ENCODE measurements around the gene INAFM2.

INAFM2 gene

DNA sequence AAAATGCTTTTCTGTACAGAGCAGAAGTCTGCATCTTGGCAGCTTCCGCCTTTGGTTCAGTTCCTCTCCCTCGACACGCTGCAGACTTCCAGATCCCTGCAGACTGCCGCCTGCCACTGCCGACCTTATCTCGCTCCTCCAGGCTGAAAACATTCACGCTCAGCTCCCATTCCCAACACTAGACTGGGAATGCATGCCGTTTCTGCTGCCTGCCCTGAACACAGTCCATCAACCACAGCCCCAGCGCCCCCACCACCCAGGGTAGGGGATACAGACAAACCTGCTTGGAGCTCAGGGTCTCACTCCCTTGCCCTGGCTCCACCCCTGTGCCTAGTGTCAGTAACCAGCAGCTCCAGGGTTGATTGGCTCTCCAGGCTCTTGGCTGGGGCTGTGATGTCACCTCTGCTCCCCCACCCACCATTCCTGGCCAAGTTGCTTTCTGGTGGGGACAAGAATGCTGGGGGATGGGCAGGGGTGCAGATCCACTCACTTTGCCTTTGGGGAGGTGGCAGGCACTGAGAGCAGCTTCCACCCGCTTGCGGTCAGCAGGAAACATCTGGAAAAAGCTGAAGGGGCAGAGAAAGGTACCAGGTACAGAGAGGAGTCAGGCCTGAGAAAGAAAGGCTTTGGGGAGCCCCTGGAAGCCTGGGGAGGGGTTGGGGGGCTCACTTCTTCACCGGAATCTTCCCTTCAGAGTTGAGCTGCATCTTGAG lies 21.9 kb upstream of the INAFM2 start:
- no peak for DNase-seq (ENCODE audit: extremely low read depth, low read depth)
- TF ChIP-seq, protein P1, sequence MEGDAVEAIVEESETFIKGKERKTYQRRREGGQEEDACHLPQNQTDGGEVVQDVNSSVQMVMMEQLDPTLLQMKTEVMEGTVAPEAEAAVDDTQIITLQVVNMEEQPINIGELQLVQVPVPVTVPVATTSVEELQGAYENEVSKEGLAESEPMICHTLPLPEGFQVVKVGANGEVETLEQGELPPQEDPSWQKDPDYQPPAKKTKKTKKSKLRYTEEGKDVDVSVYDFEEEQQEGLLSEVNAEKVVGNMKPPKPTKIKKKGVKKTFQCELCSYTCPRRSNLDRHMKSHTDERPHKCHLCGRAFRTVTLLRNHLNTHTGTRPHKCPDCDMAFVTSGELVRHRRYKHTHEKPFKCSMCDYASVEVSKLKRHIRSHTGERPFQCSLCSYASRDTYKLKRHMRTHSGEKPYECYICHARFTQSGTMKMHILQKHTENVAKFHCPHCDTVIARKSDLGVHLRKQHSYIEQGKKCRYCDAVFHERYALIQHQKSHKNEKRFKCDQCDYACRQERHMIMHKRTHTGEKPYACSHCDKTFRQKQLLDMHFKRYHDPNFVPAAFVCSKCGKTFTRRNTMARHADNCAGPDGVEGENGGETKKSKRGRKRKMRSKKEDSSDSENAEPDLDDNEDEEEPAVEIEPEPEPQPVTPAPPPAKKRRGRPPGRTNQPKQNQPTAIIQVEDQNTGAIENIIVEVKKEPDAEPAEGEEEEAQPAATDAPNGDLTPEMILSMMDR (IDR thresholded peaks at IDR 0.05; ENCODE audit: low read depth, low read length) = no peak

DNA sequence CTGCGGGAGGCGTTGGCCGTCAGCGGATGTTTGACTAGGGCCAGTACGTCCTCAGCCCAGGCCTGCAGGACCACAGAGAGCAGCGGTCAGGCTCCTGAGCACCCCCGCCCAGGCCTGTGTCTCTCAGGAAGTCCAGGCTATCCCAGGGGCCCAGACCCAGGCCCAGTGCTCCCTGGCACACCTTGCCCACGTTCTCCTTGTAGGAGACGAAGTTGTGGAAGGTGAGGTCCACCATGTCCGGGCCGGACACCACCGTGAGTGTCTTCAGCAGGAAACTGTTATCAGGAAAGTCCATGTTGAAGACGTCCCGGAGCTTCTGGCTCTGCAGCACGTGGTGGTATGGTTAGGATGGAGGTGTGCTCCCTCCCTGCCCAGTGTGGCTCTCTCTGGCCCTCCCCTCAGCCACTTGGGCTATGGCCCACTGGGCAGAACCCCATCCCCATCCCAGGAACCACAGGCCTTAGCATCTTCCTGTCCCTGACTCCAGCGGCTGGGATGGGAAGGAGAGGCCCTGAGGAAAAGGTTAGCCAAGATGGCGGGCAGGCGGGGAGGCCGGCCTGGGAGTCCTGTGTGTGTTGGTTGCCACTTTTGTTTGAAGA lies 21.1 kb upstream of the INAFM2 start:
- no peak for DNase-seq (ENCODE audit: extremely low read depth, low read depth)
- TF ChIP-seq, protein P1 (IDR thresholded peaks at IDR 0.05; ENCODE audit: low read depth, low read length) = no peak

DNA sequence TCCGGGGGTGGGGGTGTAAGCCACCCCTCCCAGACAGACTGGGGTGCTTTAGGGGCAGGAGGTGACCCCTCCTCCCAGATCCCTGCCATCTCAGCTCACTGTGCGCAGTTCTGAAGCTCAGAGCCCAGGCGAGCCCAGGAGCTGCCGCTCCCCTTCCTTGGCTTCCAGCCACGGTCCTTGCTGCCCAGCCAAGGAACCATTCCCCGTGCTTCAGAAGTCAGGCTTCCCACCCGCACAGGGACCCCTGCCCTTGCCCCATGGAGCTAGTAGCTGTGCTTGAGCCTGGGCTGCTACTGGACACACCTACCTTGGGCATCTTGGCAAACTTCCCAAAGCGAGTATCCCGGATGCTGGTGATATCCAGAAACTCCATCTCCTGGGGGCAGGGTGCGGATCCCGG lies 20.5 kb upstream of the INAFM2 start:
- TF ChIP-seq, protein P1 (IDR thresholded peaks at IDR 0.05; ENCODE audit: low read depth, low read length) = no peak
- DNase-seq (ENCODE audit: extremely low read depth, low read depth) = no peak

DNA sequence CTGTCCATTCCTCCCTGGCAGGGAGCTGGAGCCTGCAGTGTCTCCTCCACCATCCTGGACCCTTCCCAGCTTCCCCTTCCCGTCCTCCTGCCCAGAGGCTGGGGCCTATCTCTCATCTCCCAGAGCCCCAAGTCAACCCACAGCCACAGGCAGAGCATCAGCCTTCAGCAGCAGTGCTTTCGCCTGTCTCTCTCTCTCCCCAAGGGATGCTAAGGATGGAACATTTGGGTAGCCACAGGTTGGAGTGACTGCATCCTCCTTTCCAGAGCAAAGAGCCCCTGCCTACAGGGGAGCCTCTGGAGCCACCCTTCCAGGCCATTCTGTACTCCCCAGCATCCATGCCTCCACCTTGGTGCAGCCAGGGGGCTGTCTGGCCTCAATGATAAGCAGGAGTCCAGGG lies 19.9 kb upstream of the INAFM2 start:
- DNase-seq (ENCODE audit: extremely low read depth, low read depth) = no peak
- TF ChIP-seq, protein P1 (IDR thresholded peaks at IDR 0.05; ENCODE audit: low read depth, low read length) = no peak

DNA sequence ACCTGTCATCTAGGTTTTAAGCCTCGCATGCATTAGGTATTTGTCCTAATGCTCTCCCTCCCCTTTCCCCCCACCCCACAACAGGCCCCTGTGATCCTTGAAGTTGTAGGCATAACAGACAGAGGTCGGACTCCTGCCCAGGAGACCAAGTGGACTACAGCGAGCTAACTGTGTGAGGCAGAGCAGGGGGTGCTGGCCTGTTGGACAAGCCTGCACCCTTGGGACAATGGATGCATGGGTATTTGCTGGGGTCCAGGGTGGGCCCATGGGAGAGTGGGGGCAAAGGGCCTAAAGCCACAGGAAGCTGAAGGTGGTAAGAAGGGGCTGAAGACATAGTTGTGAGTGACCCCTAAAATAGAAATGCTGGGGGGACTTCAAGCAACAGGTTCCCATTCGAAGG lies 18.2 kb upstream of the INAFM2 start:
- DNase-seq (ENCODE audit: extremely low read depth, low read depth) = no peak
- TF ChIP-seq, protein P1 (IDR thresholded peaks at IDR 0.05; ENCODE audit: low read depth, low read length) = no peak

DNA sequence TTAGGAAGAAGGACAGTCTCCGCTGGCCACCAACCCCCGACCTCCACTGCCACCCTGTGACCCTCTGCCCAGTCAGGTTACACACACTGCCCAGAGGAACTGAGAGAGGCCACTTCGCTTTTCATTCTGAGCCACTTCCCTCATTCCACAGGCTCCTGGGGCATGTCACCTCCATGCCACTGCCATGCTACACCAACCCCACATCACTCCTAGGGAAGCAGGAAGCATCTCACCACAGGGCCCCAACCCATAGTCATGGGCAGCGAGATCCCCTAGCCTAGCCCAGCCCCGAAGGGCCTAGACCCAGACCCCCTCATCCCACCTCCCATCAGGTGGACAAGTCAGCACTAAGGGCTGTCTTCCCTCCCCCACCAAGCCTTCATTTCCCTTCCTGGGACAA lies 17.1 kb upstream of the INAFM2 start:
- TF ChIP-seq, protein P1 (IDR thresholded peaks at IDR 0.05; ENCODE audit: low read depth, low read length) = no peak
- DNase-seq (ENCODE audit: extremely low read depth, low read depth) = no peak

DNA sequence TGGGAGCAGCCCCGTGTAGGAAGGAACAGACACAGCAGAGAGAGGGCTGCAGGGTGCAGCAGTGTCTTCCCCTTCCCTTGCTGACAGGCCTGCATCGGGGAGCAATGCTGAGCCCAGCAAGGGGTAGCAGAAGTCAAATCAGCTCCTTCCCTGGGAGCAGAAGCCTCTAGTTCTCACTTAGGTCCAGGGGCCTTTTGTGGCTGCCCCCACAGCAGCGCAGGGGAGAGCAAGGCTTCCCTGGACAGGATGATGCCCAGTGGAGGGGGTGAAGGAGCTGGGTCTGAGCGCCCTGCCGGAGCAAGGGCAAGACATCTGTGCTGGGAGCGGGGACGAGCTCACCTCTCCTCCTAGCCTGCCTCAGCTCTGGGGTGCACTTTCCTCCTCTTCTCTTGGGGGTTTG lies 16.6 kb upstream of the INAFM2 start:
- no peak for DNase-seq (ENCODE audit: extremely low read depth, low read depth)
- TF ChIP-seq, protein P1 (IDR thresholded peaks at IDR 0.05; ENCODE audit: low read depth, low read length) = no peak

Data from AG09319 (cell line).